B cell (primary cell): ENCODE measurements around the gene MXRA8. TPM values are rescaled to one million over a fixed set of nuclear protein-coding genes. Genes with fewer than 3 reads are reported as not detected.

ENCODE experiments used
- ATAC-seq: fragments of 200-7000 bp; cut with Tn5 transposase; one replicate; pipeline ENCODE4 v1.10.0; 2021; ENCODE audit warnings: low read depth, mild to moderate bottlenecking, moderate number of reproducible peaks, moderate library complexity
- CTCF ChIA-PET: fragments of 350-600 bp; sonication (Branson Sonifier 250); formaldehyde crosslinking; loops from one replicate; lab custom pipeline; 2021; ENCODE audit warnings: antibody characterized with exemption, inconsistent platforms; lab: Charles Lee
- POLR2A ChIA-PET: fragments of 350-600 bp; sonication (Branson Sonifier 250); formaldehyde crosslinking; loops from one replicate; lab custom pipeline; 2021; ENCODE audit warnings: antibody characterized with exemption; lab: Charles Lee
- DNase-seq: peaks from one replicate; pipeline ENCODE4 v3.0.0; 2013
- H2AFZ ChIP-seq: 2 replicates; pipeline ENCODE4 v1.6.1; 2012; ENCODE audit warnings: mild to moderate bottlenecking, low read depth, low read length; ENCODE audit not compliant: insufficient read depth, poor library complexity, severe bottlenecking
- H3K27ac ChIP-seq, 2 donors: 1 replicate in 1 of 2; 2 replicates in 1 of 2; pipeline ENCODE4 v1.5.1; 2012 to 2013; ENCODE audit warnings: low read length in 2 of 2, mild to moderate bottlenecking in 2 of 2, moderate library complexity in 1 of 2
- H3K27me3 ChIP-seq, 4 experiments: fragments of 200-600 bp in 1 of 4; sonication (generic) in 1 of 4; replicated peaks in 1 of 4; 1 replicate in 2 of 4; 2 replicates in 2 of 4; pipeline versions ENCODE4 v1.6.1 to v1.7.0; 2013 to 2016; ENCODE audit warnings: low read length in 3 of 4, mild to moderate bottlenecking in 2 of 4, mixed read lengths in 1 of 4, moderate library complexity in 1 of 4; ENCODE audit not compliant: insufficient read depth in 4 of 4, control insufficient read depth in 3 of 4; ENCODE audit errors: control extremely low read depth in 1 of 4
- H3K36me3 ChIP-seq, 2 experiments: replicated peaks in 1 of 2; 1 replicate in 1 of 2; 2 replicates in 1 of 2; pipeline versions ENCODE4 v1.6.1 to v1.7.1; 2013; ENCODE audit warnings: low read length in 1 of 2; ENCODE audit not compliant: insufficient read depth in 2 of 2, control insufficient read depth in 1 of 2; ENCODE audit errors: control extremely low read depth in 1 of 2, extremely low read depth in 1 of 2
- H3K4me1 ChIP-seq, 2 donors: fragments of 200-600 bp in 1 of 2; sonication (generic) in 1 of 2; 1 replicate in 1 of 2; 2 replicates in 1 of 2; pipeline versions ENCODE4 v1.5.1 to v1.6.1; 2013 to 2017; ENCODE audit warnings: low read length in 2 of 2; ENCODE audit not compliant: control insufficient read depth in 2 of 2, insufficient read depth in 2 of 2
- H3K4me2 ChIP-seq: replicated peaks from 2 replicates; pipeline ENCODE3; 2012; ENCODE audit warnings: mild to moderate bottlenecking, low read depth, low read length; ENCODE audit not compliant: poor library complexity, severe bottlenecking
- H3K4me3 ChIP-seq, 5 experiments: fragments of 200-600 bp in 1 of 5; sonication (generic) in 1 of 5; 1 replicate in 3 of 5; 2 replicates in 2 of 5; pipeline versions ENCODE4 v1.5.1 to v1.7.0; 2011 to 2016; ENCODE audit warnings: low read length in 4 of 5, mild to moderate bottlenecking in 4 of 5, low read depth in 2 of 5, control low read depth in 1 of 5, moderate library complexity in 1 of 5; ENCODE audit not compliant: insufficient read depth in 1 of 5; ENCODE audit errors: control extremely low read depth in 1 of 5, extremely low read depth in 1 of 5
- H3K79me2 ChIP-seq: fragments of 200-600 bp; sonication (generic); one replicate; pipeline ENCODE4 v1.6.0; 2016; ENCODE audit warnings: low read length; ENCODE audit not compliant: control insufficient read depth, insufficient read depth
- H3K9ac ChIP-seq: fragments of 200-600 bp; sonication (generic); 2 replicates; pipeline ENCODE4 v1.6.1; 2017; ENCODE audit warnings: mild to moderate bottlenecking, low read length, moderate library complexity
- H3K9me3 ChIP-seq, 3 donors: one replicate each; pipeline versions ENCODE4 v1.6.1 to v1.7.1; 2013; ENCODE audit warnings: low read length in 2 of 3; ENCODE audit not compliant: control insufficient read depth in 2 of 3, insufficient read depth in 1 of 3; ENCODE audit errors: control extremely low read depth in 1 of 3
- H4K20me1 ChIP-seq: 2 replicates; pipeline ENCODE4 v1.6.0; 2012; ENCODE audit warnings: mild to moderate bottlenecking, low read length; ENCODE audit not compliant: insufficient read depth, control insufficient read depth, poor library complexity, severe bottlenecking
- H3K27ac Mint-ChIP-seq: one replicate; pipeline ENCODE4 v1.8.0; 2021; ENCODE audit warnings: mixed read lengths
- H3K27me3 Mint-ChIP-seq: one replicate; pipeline ENCODE4 v1.8.0; 2021; ENCODE audit warnings: mixed read lengths
- H3K4me1 Mint-ChIP-seq: one replicate; pipeline ENCODE4 v1.8.0; 2021; ENCODE audit warnings: mixed read lengths
- H3K4me3 Mint-ChIP-seq: one replicate; pipeline ENCODE4 v1.8.0; 2021; ENCODE audit warnings: mixed read lengths
- H3K9me3 Mint-ChIP-seq: one replicate; pipeline ENCODE4 v1.8.0; 2022; ENCODE audit warnings: mixed read lengths; ENCODE audit not compliant: insufficient read depth
- CTCF ChIP-seq: fragments of 200-600 bp; IDR thresholded peaks from one replicate; pipeline ENCODE4 v1.8.0; 2022; ENCODE audit warnings: antibody characterized with exemption, mild to moderate bottlenecking
- EZH2 ChIP-seq: IDR thresholded peaks from 2 replicates; pipeline ENCODE4 v1.6.1; 2012; ENCODE audit warnings: borderline replicate concordance, low read depth, mild to moderate bottlenecking, moderate library complexity, low read length; ENCODE audit not compliant: insufficient read depth, poor library complexity, severe bottlenecking
- WGBS: methylation state at CpG from one replicate; pipeline ENCODE4 v1.1.5; 2013; ENCODE audit warnings: missing lambda C conversion rate; ENCODE audit not compliant: insufficient coverage; 5-methylcytosine and 5-hydroxymethylcytosine counted together
- intact Hi-C: fragments of 100-400 bp; cut with micrococcal nuclease; formaldehyde crosslinking; loops from one replicate; pipeline ENCODE4 v1.10.0; 2022
- polyA plus RNA-seq: library from polyadenylated mRNA; depleted of rRNA; stranded (reverse); fragments of >200 nt; gene quantifications from 2 replicates; pipeline ENCODE4 v1.2.3, GENCODE V29; 2012
- total RNA-seq, 2 donors: library from RNA; stranded (reverse); fragments of 120-200 nt in 1 of 2; gene quantifications; 1 replicate in 1 of 2; 2 replicates in 1 of 2; pipeline versions ENCODE4 v1.2.3 to v1.2.4, GENCODE V29; 2013 to 2022

The MXRA8 gene
- total and polyA plus RNA-seq, 2 donors (not counting 1 experiment from before 2014, with no cell fraction given): 0.10 TPM; not detected in 1

- Histone ChIP-seq H3K27ac (no peak overlapping the region), H3K4me3 (no peak overlapping the region), H4K20me1 (peaks cover 19% of the 10 kb centered on the region), H3K4me2 (no peak overlapping the region), H3K4me1 (no peaks in the 10 kb centered on the region), H2AFZ (no peak overlapping the region), H3K36me3 (peaks cover 0 to 55% of the 10 kb centered on the region in 2 experiments), H3K9ac (no peak overlapping the region), H3K27me3 (no peaks in the 10 kb centered on the region), H3K9me3 (no peaks in the 10 kb centered on the region), H3K79me2 (peaks cover 20% of the 10 kb centered on the region)
- POLR2A ChIA-PET: no interaction called here
- 92% methylated on average over 6 of the region's 26 CpGs for WGBS
- no peaks in the 10 kb centered on the region for H3K9me3 Mint-ChIP-seq
- no peak overlapping the region for H3K4me3 Mint-ChIP-seq
- CTCF ChIA-PET: no interaction called here
- no peaks in the 10 kb centered on the region for H3K27me3 Mint-ChIP-seq
- H3K27ac Mint-ChIP-seq: no peak overlapping the region
- ATAC-seq (no peak), DNase-seq (no peak)
- TF ChIP-seq CTCF (no peak), EZH2 (no peak)
- intact Hi-C loops: no loop called here
- peaks cover 2% of the 10 kb centered on the region for H3K4me1 Mint-ChIP-seq
Observed at GRCh38 chr1:1315435-1315954, 42.9 kb downstream of the MXRA8 start.

- Histone ChIP-seq H3K27ac (no peak overlapping the region), H3K4me3 (no peak overlapping the region), H3K27me3 (no peaks in the 10 kb centered on the region), H2AFZ (no peak overlapping the region), H3K36me3 (peaks cover 0 to 50% of the 10 kb centered on the region in 2 experiments), H3K9ac (no peak overlapping the region), H3K9me3 (no peaks in the 10 kb centered on the region), H3K4me2 (no peak overlapping the region), H3K79me2 (peaks cover 13% of the 10 kb centered on the region), H3K4me1 (peaks cover 0 to under 1% of the 10 kb centered on the region in 2 donors), H4K20me1 (peaks cover 18% of the 10 kb centered on the region)
- ChIA-PET CTCF (no interaction called here), POLR2A (no interaction called here)
- intact Hi-C loops: no loop called here
- TF ChIP-seq CTCF (no peak), EZH2 (no peak)
- Mint-ChIP-seq H3K4me1 (no peaks in the 10 kb centered on the region), H3K4me3 (no peak overlapping the region), H3K27ac (no peak overlapping the region), H3K9me3 (no peaks in the 10 kb centered on the region), H3K27me3 (no peaks in the 10 kb centered on the region)
- ATAC-seq (no peak), DNase-seq (no peak)
- 97% methylated on average over 19 of the region's 23 CpGs for WGBS
Observed at GRCh38 chr1:1314678-1315335, 43.5 kb downstream of the MXRA8 start.
